ENCODE measurements around the gene IRF9.

GRCh38 chr14:24132976-24133375 lies 28.1 kb upstream of the IRF9 start:
- TF ChIP-seq ZNF274 (IDR thresholded peaks at IDR 0.05; ENCODE audit: low read length) (no peak), ZNF274 (tag by site-specific recombination; IDR thresholded peaks at IDR 0.05; ENCODE audit: borderline replicate concordance) (no peak), ZBTB11 (tag by site-specific recombination; conservative IDR thresholded peaks at IDR 0.05; ENCODE audit: low read depth) (no peak), ZNF621 (tag by site-specific recombination; IDR thresholded peaks at IDR 0.05) (no peak), ZBTB48 (tag by site-specific recombination; IDR thresholded peaks at IDR 0.05) (no peak), ZBTB10 (tag by site-specific recombination; IDR thresholded peaks at IDR 0.05) (no peak), ZNF157 (tag by site-specific recombination; IDR thresholded peaks at IDR 0.05) (no peak), PBX3 (CRISPR knock-in tag; IDR thresholded peaks at IDR 0.05) (no peak), ZNF561 (tag by site-specific recombination; IDR thresholded peaks at IDR 0.05; ENCODE audit: borderline replicate concordance) (no peak), ZNF416 (tag by site-specific recombination; IDR thresholded peaks at IDR 0.05) (no peak), CTCF (tag by site-specific recombination; IDR thresholded peaks at IDR 0.05) (no peak), PATZ1 (tag by site-specific recombination; IDR thresholded peaks at IDR 0.05) (no peak), ZNF133 (tag by site-specific recombination; IDR thresholded peaks at IDR 0.05) (no peak), ATF2 (tag by site-specific recombination; IDR thresholded peaks at IDR 0.05; ENCODE audit: low read depth) (no peak)
